ENCODE results near the gene CLASP2.

The CLASP2 gene

DNA sequence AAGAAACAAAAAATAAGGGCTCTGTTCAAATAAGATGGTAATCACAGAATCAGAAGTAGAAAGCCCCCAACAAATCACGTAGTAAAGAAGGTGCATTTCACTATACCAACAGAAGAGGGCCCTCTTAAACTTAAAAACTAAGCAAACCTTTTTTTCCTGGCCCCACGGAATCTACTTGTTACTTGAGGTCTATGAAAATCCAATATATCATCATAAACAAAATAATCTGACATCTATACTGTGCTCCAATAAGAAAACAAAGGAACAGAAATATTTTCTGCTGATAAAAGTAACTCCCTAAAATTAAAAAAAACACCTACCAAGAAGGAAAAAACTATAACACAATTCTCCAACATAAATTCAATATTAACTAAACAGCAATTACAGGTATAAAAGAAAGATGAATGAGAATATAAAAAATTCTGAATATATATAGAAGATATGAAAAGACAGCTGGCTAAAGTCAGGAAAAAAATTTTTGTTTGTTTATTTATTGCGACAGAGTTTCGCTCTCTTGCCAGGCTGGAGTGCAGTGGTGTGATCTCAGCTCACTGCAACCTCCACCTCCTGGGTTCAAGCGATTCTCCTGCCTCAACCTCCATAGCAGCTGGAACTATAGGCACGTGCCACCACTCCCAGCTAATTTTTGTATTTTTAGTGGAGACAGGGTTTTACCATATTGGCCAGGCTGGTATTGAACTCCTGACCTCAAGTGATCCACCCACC lies 81.8 kb downstream of the CLASP2 start:
- H3K4me3 Mint-ChIP-seq: no peak overlapping the region
- no peaks in the 10 kb centered on the region for H3K36me3 Mint-ChIP-seq
- no peaks in the 10 kb centered on the region for H3K4me1 Mint-ChIP-seq (ENCODE audit: low read depth)
- peak overlapping the region; percentile 67 for H3K27ac Mint-ChIP-seq
- no peaks in the 10 kb centered on the region for H3K9me3 Mint-ChIP-seq (ENCODE audit: low read depth)
- no peaks in the 10 kb centered on the region for H3K27me3 Mint-ChIP-seq

- Mint-ChIP-seq H3K4me3 (no peak overlapping the region), H3K27me3 (no peaks in the 10 kb centered on the region), H3K36me3 (no peaks in the 10 kb centered on the region), H3K27ac (no peak overlapping the region), H3K9me3 (ENCODE audit: low read depth) (no peaks in the 10 kb centered on the region), H3K4me1 (ENCODE audit: low read depth) (no peaks in the 10 kb centered on the region)
Observed at GRCh38 chr3:33634262-33634661, 83.8 kb downstream of the CLASP2 start.

- no peak overlapping the region for H3K27ac Mint-ChIP-seq
- H3K27me3 Mint-ChIP-seq: no peaks in the 10 kb centered on the region
- H3K9me3 Mint-ChIP-seq (ENCODE audit: low read depth): no peaks in the 10 kb centered on the region
- no peaks in the 10 kb centered on the region for H3K4me1 Mint-ChIP-seq (ENCODE audit: low read depth)
- H3K4me3 Mint-ChIP-seq: no peak overlapping the region
- no peaks in the 10 kb centered on the region for H3K36me3 Mint-ChIP-seq
Observed at GRCh38 chr3:33629219-33629618, 88.8 kb downstream of the CLASP2 start.

- Mint-ChIP-seq H3K27ac (no peak overlapping the region), H3K27me3 (no peaks in the 10 kb centered on the region), H3K4me3 (no peak overlapping the region), H3K36me3 (peaks cover 7% of the 10 kb centered on the region), H3K4me1 (ENCODE audit: low read depth) (no peaks in the 10 kb centered on the region), H3K9me3 (ENCODE audit: low read depth) (no peaks in the 10 kb centered on the region)
Observed at GRCh38 chr3:33624756-33625155, 93.3 kb downstream of the CLASP2 start.

- Mint-ChIP-seq H3K27ac (no peak overlapping the region), H3K4me3 (no peak overlapping the region), H3K9me3 (ENCODE audit: low read depth) (no peaks in the 10 kb centered on the region), H3K36me3 (peaks cover 9% of the 10 kb centered on the region), H3K4me1 (ENCODE audit: low read depth) (no peaks in the 10 kb centered on the region), H3K27me3 (no peaks in the 10 kb centered on the region)
Observed at GRCh38 chr3:33613041-33613440, 105.0 kb downstream of the CLASP2 start.

DNA sequence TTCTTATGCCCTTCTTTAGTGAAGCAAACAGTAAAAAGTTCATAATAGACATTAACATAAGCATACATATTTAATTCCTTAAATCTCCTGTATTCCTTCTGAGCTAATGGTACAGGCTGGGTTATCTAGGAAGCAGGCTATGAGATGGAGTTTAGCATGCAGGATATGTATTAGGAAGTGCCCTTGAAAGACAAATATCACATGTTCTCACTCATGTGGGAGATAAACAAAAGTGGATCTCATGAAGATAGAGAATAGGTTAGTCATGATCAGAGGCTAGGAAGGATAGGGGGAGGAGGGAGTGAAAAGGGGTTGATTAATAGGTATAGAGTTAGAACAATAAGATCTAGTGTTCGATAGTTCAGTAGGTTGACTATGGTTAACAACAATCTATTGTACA lies 105.4 kb downstream of the CLASP2 start:
- Mint-ChIP-seq H3K9me3 (ENCODE audit: low read depth) (no peaks in the 10 kb centered on the region), H3K36me3 (peaks cover 9% of the 10 kb centered on the region), H3K4me1 (ENCODE audit: low read depth) (no peaks in the 10 kb centered on the region), H3K27me3 (no peaks in the 10 kb centered on the region), H3K27ac (no peak overlapping the region), H3K4me3 (no peak overlapping the region)

- no peaks in the 10 kb centered on the region for H3K9me3 Mint-ChIP-seq (ENCODE audit: low read depth)
- no peak overlapping the region for H3K27ac Mint-ChIP-seq
- H3K36me3 Mint-ChIP-seq: peaks cover 15% of the 10 kb centered on the region
- H3K27me3 Mint-ChIP-seq: no peaks in the 10 kb centered on the region
- no peaks in the 10 kb centered on the region for H3K4me1 Mint-ChIP-seq (ENCODE audit: low read depth)
- H3K4me3 Mint-ChIP-seq: no peak overlapping the region
Observed at GRCh38 chr3:33602829-33603228, 115.2 kb downstream of the CLASP2 start.

DNA sequence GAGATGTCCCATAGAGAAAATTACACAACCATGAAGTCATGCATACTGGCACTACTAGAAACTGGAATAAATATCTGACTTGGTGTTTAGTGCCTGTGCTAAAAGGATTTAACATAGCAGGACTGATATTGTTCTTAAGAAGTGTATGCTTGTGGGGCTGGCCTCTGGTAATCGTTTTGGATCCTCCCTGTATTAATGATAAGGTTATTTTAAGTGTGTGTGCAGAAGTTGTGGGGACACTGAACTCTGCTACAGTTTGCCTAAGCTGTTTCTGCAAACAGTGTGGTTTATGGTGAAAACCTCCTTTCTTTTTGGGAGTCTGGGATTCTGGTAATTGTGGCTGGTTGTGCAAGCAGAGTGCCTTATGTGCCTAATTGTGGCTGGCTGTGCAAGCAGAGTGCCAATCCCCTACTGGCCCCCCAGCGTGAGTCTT lies 120.8 kb downstream of the CLASP2 start:
- no peaks in the 10 kb centered on the region for H3K27me3 Mint-ChIP-seq
- H3K27ac Mint-ChIP-seq: no peak overlapping the region
- H3K4me3 Mint-ChIP-seq: no peak overlapping the region
- H3K4me1 Mint-ChIP-seq (ENCODE audit: low read depth): no peaks in the 10 kb centered on the region
- no peaks in the 10 kb centered on the region for H3K9me3 Mint-ChIP-seq (ENCODE audit: low read depth)
- H3K36me3 Mint-ChIP-seq: peaks cover 8% of the 10 kb centered on the region

GRCh38 chr3:33592999-33593398 lies 125.1 kb downstream of the CLASP2 start:
- H3K27ac Mint-ChIP-seq: no peak overlapping the region
- H3K9me3 Mint-ChIP-seq (ENCODE audit: low read depth): no peaks in the 10 kb centered on the region
- peaks cover 14% of the 10 kb centered on the region for H3K36me3 Mint-ChIP-seq
- H3K4me3 Mint-ChIP-seq: no peak overlapping the region
- H3K27me3 Mint-ChIP-seq: no peaks in the 10 kb centered on the region
- H3K4me1 Mint-ChIP-seq (ENCODE audit: low read depth): no peaks in the 10 kb centered on the region

DNA sequence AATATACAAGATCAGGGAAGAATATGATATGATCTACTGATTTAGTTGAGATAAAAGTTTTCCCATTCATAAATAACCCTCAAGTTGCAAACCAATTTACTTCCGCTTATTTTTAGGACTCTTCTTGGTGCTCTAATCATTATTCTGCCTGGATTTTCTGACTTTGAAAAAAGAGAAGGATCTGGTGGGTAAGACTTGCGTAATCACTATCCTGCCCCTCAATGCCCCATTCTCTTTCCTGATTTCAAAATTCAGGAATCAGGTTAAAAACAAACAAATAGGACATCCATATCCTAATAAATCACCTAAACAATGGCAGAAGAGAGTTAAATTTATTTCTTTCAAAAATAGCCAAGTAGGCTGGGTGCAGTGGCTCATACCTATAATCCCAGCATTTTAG lies 127.5 kb downstream of the CLASP2 start:
- Mint-ChIP-seq H3K27ac (no peak overlapping the region), H3K4me1 (ENCODE audit: low read depth) (no peaks in the 10 kb centered on the region), H3K9me3 (ENCODE audit: low read depth) (no peaks in the 10 kb centered on the region), H3K4me3 (no peak overlapping the region), H3K27me3 (no peaks in the 10 kb centered on the region), H3K36me3 (peaks cover 14% of the 10 kb centered on the region)

DNA sequence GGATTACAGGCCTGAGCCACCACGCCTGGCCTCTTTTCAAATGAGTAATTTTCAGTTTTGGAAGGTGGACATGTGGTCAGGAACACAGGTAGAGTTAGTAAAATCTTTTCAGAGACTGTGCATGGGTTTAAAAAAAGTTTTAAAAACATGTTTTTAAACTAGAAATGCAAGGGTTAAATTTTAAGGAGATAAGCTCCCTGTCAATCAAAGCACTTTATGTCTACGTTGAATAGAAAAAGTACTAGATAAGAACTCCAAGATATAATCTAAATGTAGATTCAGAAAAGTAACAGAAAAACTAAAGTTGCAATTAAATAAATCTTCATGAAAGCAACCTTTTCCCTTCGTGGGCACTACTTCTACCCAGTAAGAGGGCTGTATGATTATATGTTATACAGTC lies 131.7 kb downstream of the CLASP2 start:
- Mint-ChIP-seq H3K27me3 (no peaks in the 10 kb centered on the region), H3K36me3 (peaks cover 18% of the 10 kb centered on the region), H3K4me3 (no peak overlapping the region), H3K27ac (no peak overlapping the region), H3K4me1 (ENCODE audit: low read depth) (no peaks in the 10 kb centered on the region), H3K9me3 (ENCODE audit: low read depth) (no peaks in the 10 kb centered on the region)

- Mint-ChIP-seq H3K27me3 (no peaks in the 10 kb centered on the region), H3K9me3 (ENCODE audit: low read depth) (no peaks in the 10 kb centered on the region), H3K27ac (no peak overlapping the region), H3K4me3 (no peak overlapping the region), H3K36me3 (peaks cover 13% of the 10 kb centered on the region), H3K4me1 (ENCODE audit: low read depth) (no peaks in the 10 kb centered on the region)
Observed at GRCh38 chr3:33582234-33582633, 135.8 kb downstream of the CLASP2 start.

GRCh38 chr3:33581666-33582065 lies 136.4 kb downstream of the CLASP2 start:
- no peaks in the 10 kb centered on the region for H3K9me3 Mint-ChIP-seq (ENCODE audit: low read depth)
- H3K27ac Mint-ChIP-seq: no peak overlapping the region
- H3K36me3 Mint-ChIP-seq: peaks cover 13% of the 10 kb centered on the region
- no peaks in the 10 kb centered on the region for H3K4me1 Mint-ChIP-seq (ENCODE audit: low read depth)
- H3K4me3 Mint-ChIP-seq: no peak overlapping the region
- no peaks in the 10 kb centered on the region for H3K27me3 Mint-ChIP-seq

- Mint-ChIP-seq H3K27me3 (no peaks in the 10 kb centered on the region), H3K4me1 (ENCODE audit: low read depth) (no peaks in the 10 kb centered on the region), H3K27ac (no peak overlapping the region), H3K4me3 (no peak overlapping the region), H3K36me3 (peaks cover 15% of the 10 kb centered on the region), H3K9me3 (ENCODE audit: low read depth) (no peaks in the 10 kb centered on the region)
Observed at GRCh38 chr3:33579840-33580239, 138.2 kb downstream of the CLASP2 start.

DNA sequence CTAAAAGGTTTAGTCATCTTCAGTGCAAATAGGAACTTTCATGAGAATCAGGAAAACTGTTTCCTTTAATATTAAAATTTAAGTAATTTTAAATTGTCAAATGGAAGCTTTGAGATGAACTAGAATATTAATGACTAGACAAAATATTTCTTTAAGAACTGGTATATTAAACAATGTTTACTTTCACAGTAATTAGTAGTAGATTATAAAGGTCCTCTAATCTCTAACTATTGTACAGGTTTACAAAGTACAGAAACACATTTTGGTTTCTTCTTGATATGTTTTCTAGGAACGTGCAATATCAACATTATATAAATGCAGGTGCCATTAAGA lies 138.9 kb downstream of the CLASP2 start:
- Mint-ChIP-seq H3K4me3 (no peak overlapping the region), H3K9me3 (ENCODE audit: low read depth) (no peaks in the 10 kb centered on the region), H3K36me3 (peaks cover 16% of the 10 kb centered on the region), H3K4me1 (ENCODE audit: low read depth) (no peaks in the 10 kb centered on the region), H3K27me3 (no peaks in the 10 kb centered on the region), H3K27ac (no peak overlapping the region)

All from activated naive CD8-positive, alpha-beta T cell (primary cell).